Measurements from ENCODE around the gene DENND2D. TPM values are rescaled to one million over a fixed set of nuclear protein-coding genes. Genes with fewer than 3 reads are reported as not detected.

The DENND2D gene
- total and polyA plus RNA-seq, 9 of the 15 experiments (the other 6 are each of a cell fraction or from before 2014, with no cell fraction given), result 0.08 to 0.44 (median 0.13) TPM; not detected in 6

GRCh38 chr1:111145542-111145941 is 54.9 kb downstream of the DENND2D start:
- no peak for FAIRE-seq
- BruUV-seq (replicated peaks), result no TSS peak
- H3K9me3 ChIP-seq (replicated peaks; ENCODE audit: control insufficient read depth, insufficient read depth, low read depth, low read length), result no peaks in the 10 kb centered on the region
- WGBS (ENCODE audit: insufficient coverage, low coverage, missing lambda C conversion rate), result 100% methylated on average over 2 of the region's 2 CpGs
- H3K27ac ChIP-seq (ENCODE audit: extremely low read depth, low read depth, low read length), result no peak overlapping the region
- peaks cover 4 to 18% of the 10 kb centered on the region in 2 experiments; a peak in 3 of 5 replicates for H3K4me1 ChIP-seq (replicated peaks in 1 of 2; ENCODE audit: control insufficient read depth in 2 of 2, insufficient read depth in 2 of 2, low read length in 2 of 2)
- H3K79me2 ChIP-seq (ENCODE audit: control insufficient read depth, insufficient read depth, low read length), result peaks cover 94% of the 10 kb centered on the region
- intact Hi-C loops (cut with micrococcal nuclease) (no loop called here), in situ Hi-C loops (cut with MboI) (no loop called here)
- POLR2A ChIA-PET, result interaction anchor here (1.2 to 1.4 kb wide), 2 partner anchors 14 to 57 kb away, joined by 3 read pairs; no protein-coding TSS in a partner anchor
- H3K27me3 ChIP-seq (ENCODE audit: control insufficient read depth in 2 of 2, insufficient read depth in 2 of 2, low read length in 2 of 2), result no peaks in the 10 kb centered on the region
- peak overlapping the region in 1 of 2 experiments; percentile 81; a peak in 2 of 4 replicates for H3K9ac ChIP-seq (ENCODE audit: insufficient read depth in 1 of 2, low read depth in 2 of 2, low read length in 2 of 2)
- ATAC-seq, result no peak; the same call in 2 of the 3 replicates
- TF ChIP-seq TEAD1 (CRISPR knock-in tag; IDR thresholded peaks at IDR 0.05), result no peak
- H3K9me1 ChIP-seq (ENCODE audit: control insufficient read depth, insufficient read depth, low read length), result peaks cover 2% of the 10 kb centered on the region
- H3K4me3 ChIP-seq, result no peak overlapping the region
- peaks cover 46% of the 10 kb centered on the region for H3K36me3 ChIP-seq (ENCODE audit: control insufficient read depth, insufficient read depth, low read length)
- H4K20me1 ChIP-seq (replicated peaks; ENCODE audit: control insufficient read depth, insufficient read depth, low read length), result peaks cover 17% of the 10 kb centered on the region; the same call in 1 of the 2 replicates
- H3K4me2 ChIP-seq (ENCODE audit: insufficient read depth, low read length), result no peak overlapping the region
- no peak for DNase-seq (ENCODE audit: extremely low read depth in 1 of 4, low spot score in 3 of 4)
- H2AFZ ChIP-seq (ENCODE audit: low read depth, low read length), result no peak overlapping the region
- CTCF ChIA-PET (ENCODE audit: low intra/inter-chr PET ratio), result no interaction called here

GRCh38 chr1:111142356-111142975 is 58.0 kb downstream of the DENND2D start:
- H3K27ac ChIP-seq (ENCODE audit: extremely low read depth, low read depth, low read length), result no peak overlapping the region; the same call in 2 of the 3 replicates
- H3K9me3 ChIP-seq (replicated peaks; ENCODE audit: control insufficient read depth, insufficient read depth, low read depth, low read length), result no peaks in the 10 kb centered on the region
- 24% methylated on average over 5 of the region's 5 CpGs for WGBS (ENCODE audit: insufficient coverage, low coverage, missing lambda C conversion rate)
- ATAC-seq (peak; percentile 40), DNase-seq (ENCODE audit: extremely low read depth in 1 of 4, low spot score in 3 of 4) (peak in 2 of 4 experiments; percentile 26 to 60), FAIRE-seq (peak; percentile 79)
- peaks cover 98% of the 10 kb centered on the region for H3K79me2 ChIP-seq (ENCODE audit: control insufficient read depth, insufficient read depth, low read length)
- intact Hi-C loops (cut with micrococcal nuclease) (no loop called here), in situ Hi-C loops (cut with MboI) (no loop called here)
- no peaks in the 10 kb centered on the region for H3K9me1 ChIP-seq (ENCODE audit: control insufficient read depth, insufficient read depth, low read length)
- POLR2A ChIA-PET, result interaction anchor here (0.6 to 1.9 kb wide), 4 partner anchors 9 to 1829 kb away, joined by 3 to 7 read pairs (median 6); no protein-coding TSS in a partner anchor
- no TSS peak for BruUV-seq (replicated peaks)
- peaks cover 23% of the 10 kb centered on the region; the same call in 2 of the 3 replicates for H3K36me3 ChIP-seq (ENCODE audit: control insufficient read depth, insufficient read depth, low read length)
- TF ChIP-seq CEBPB (tag; IDR thresholded peaks at IDR 0.05), result 0 out of 2 replicates have a peak, but pooled peaks have one; percentile 22
- TF ChIP-seq NFYB (IDR thresholded peaks at IDR 0.05; ENCODE audit: extremely low read depth, insufficient read length), result no peak
- TF ChIP-seq ZFP36 (IDR thresholded peaks at IDR 0.05; ENCODE audit: low read depth, low read length, partially characterized antibody), result peak; percentile 9
- H3K4me3 ChIP-seq, result no peak overlapping the region
- H3K4me1 ChIP-seq (replicated peaks in 1 of 2; ENCODE audit: control insufficient read depth in 2 of 2, insufficient read depth in 2 of 2, low read length in 2 of 2), result peaks cover 8 to 18% of the 10 kb centered on the region in 2 experiments; a peak in 4 of 5 replicates
- H3K4me2 ChIP-seq (ENCODE audit: insufficient read depth, low read length), result peak overlapping the region; percentile 100
- no peak overlapping the region for H2AFZ ChIP-seq (ENCODE audit: low read depth, low read length)
- CTCF ChIA-PET (ENCODE audit: low intra/inter-chr PET ratio), result no interaction called here
- H4K20me1 ChIP-seq (replicated peaks; ENCODE audit: control insufficient read depth, insufficient read depth, low read length), result peaks cover 10% of the 10 kb centered on the region; the same call in 1 of the 2 replicates
- H3K27me3 ChIP-seq (ENCODE audit: control insufficient read depth in 2 of 2, insufficient read depth in 2 of 2, low read length in 2 of 2), result no peaks in the 10 kb centered on the region
- peak overlapping the region; percentile 66 to 91; a peak in 3 of 4 replicates for H3K9ac ChIP-seq (ENCODE audit: insufficient read depth in 1 of 2, low read depth in 2 of 2, low read length in 2 of 2)

Data from K562 (cell line).